ENCODE results near the gene LPAR1. TPM values are rescaled to one million over a fixed set of nuclear protein-coding genes. Genes with fewer than 3 reads are reported as not detected.

The LPAR1 gene
- total and polyA plus RNA-seq, 10 of the 15 experiments (the other 5 are each of a cell fraction or from before 2014, with no cell fraction given): 3.3 to 12.9 (median 8.4) TPM

DNA sequence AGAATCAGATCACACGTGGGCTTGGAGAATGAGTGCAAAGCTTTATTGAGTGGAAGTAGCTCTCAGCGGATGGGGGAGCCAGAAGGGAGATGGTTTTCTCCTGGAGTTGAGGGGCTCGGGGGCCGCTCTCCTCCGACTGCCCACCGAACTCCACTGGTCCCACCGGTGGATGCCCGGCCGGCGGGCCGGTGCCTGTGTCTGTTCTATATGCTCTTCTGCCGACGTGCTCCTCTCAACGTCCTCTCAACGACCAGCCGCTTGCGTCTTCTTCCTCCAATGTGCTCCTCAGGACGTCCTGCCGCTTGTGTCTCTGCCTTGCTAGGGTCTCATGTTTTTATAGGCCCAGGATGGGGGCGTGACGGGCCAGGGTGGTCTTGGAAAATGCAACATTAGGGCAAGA lies 207.8 kb downstream of the LPAR1 start:
- CTCF ChIA-PET: interaction anchor here (1.2 kb wide), 1 partner anchor 12 kb away, joined by 3 read pairs; no protein-coding TSS in a partner anchor
- no peaks in the 10 kb centered on the region for H3K27me3 ChIP-seq (replicated peaks in 1 of 2; ENCODE audit: control insufficient read depth in 2 of 2, insufficient read depth in 2 of 2, low read length in 1 of 2)
- H3K4me2 ChIP-seq (ENCODE audit: control insufficient read depth, insufficient read depth): no peak overlapping the region
- 75% methylated on average over 19 of the region's 21 CpGs for WGBS (ENCODE audit: insufficient coverage, insufficient replicate concordance, low lambda C conversion rate, missing lambda C conversion rate)
- SMC1A ChIA-PET (ENCODE audit: uncharacterized antibody, unreplicated experiment): interaction anchor here (1.5 kb wide), 1 partner anchor 9 kb away, joined by 9 read pairs; no protein-coding TSS in a partner anchor
- FAIRE-seq (no peak), ATAC-seq (no peak), DNase-seq (ENCODE audit: low read depth, low spot score) (no peak)
- H3K79me2 ChIP-seq (ENCODE audit: control insufficient read depth, insufficient read depth, low read length): no peaks in the 10 kb centered on the region
- BruUV-seq (replicated peaks): no TSS peak
- no peak overlapping the region for H3K9ac ChIP-seq (ENCODE audit: control insufficient read depth, insufficient read depth, low read length)
- intact Hi-C loops (cut with micrococcal nuclease; ENCODE audit: unreplicated experiment): no loop called here
- H3K9me3 ChIP-seq (replicated peaks; ENCODE audit: control insufficient read depth, insufficient read depth, low read length): no peaks in the 10 kb centered on the region
- no peak overlapping the region for H2AFZ ChIP-seq (ENCODE audit: control insufficient read depth, low read depth, low read length)
- in situ Hi-C loops (cut with MboI): no loop called here
- H4K20me1 ChIP-seq (ENCODE audit: control insufficient read depth, insufficient read depth): no peaks in the 10 kb centered on the region
- no peaks in the 10 kb centered on the region for H3K4me1 ChIP-seq (ENCODE audit: control insufficient read depth, insufficient read depth, low read length)
- no peak overlapping the region for H3K27ac ChIP-seq (ENCODE audit: control insufficient read depth, insufficient read depth)
- POLR2A ChIA-PET: interaction anchor here (1.2 kb wide), 1 partner anchor 16 kb away, joined by 4 read pairs; no protein-coding TSS in a partner anchor
- no peaks in the 10 kb centered on the region for H3K36me3 ChIP-seq (ENCODE audit: control insufficient read depth in 2 of 2, insufficient read depth in 2 of 2, low read length in 1 of 2)
- no peak overlapping the region for H3K4me3 ChIP-seq
- RAD21 ChIA-PET (ENCODE audit: unreplicated experiment): interaction anchor here (0.7 kb wide), 1 partner anchor 132 kb away, joined by 5 read pairs; no protein-coding TSS in a partner anchor
- TF ChIP-seq POLR2AphosphoS2 (IDR thresholded peaks at IDR 0.05; ENCODE audit: low read depth, low read length) (no peak), ZSCAN29 (IDR thresholded peaks at IDR 0.05) (no peak), SMC3 (IDR thresholded peaks at IDR 0.05; ENCODE audit: borderline replicate concordance, low read length) (no peak), TCF12 (IDR thresholded peaks at IDR 0.05; ENCODE audit: low read depth, low read length) (no peak), NFYB (IDR thresholded peaks at IDR 0.05; ENCODE audit: insufficient read depth, low read depth, low read length) (no peak), TAF1 (IDR thresholded peaks at IDR 0.05; ENCODE audit: borderline replicate concordance, low read depth, low read length) (no peak), BHLHE40 (IDR thresholded peaks at IDR 0.05; ENCODE audit: borderline replicate concordance in 1 of 2, low read depth in 2 of 2, low read length in 1 of 2) (no peak), LARP7 (IDR thresholded peaks at IDR 0.05) (no peak), GATAD2B (conservative IDR thresholded peaks at IDR 0.05; ENCODE audit: low read depth) (no peak), HSF1 (IDR thresholded peaks at IDR 0.05; ENCODE audit: low read depth, low read length) (no peak), ZNF24 (IDR thresholded peaks at IDR 0.05) (no peak), SREBF2 (IDR thresholded peaks at IDR 0.05; ENCODE audit: low read length) (no peak), RB1 (IDR thresholded peaks at IDR 0.05; ENCODE audit: borderline replicate concordance) (no peak), CEBPZ (IDR thresholded peaks at IDR 0.05; ENCODE audit: low read depth, low read length) (no peak)
- TF ChIP-seq, protein P1, sequence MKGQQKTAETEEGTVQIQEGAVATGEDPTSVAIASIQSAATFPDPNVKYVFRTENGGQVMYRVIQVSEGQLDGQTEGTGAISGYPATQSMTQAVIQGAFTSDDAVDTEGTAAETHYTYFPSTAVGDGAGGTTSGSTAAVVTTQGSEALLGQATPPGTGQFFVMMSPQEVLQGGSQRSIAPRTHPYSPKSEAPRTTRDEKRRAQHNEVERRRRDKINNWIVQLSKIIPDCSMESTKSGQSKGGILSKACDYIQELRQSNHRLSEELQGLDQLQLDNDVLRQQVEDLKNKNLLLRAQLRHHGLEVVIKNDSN (IDR thresholded peaks at IDR 0.05; ENCODE audit: borderline replicate concordance, extremely low read length, insufficient read depth, low read depth, low read length): no peak
- TF ChIP-seq, protein P2, sequence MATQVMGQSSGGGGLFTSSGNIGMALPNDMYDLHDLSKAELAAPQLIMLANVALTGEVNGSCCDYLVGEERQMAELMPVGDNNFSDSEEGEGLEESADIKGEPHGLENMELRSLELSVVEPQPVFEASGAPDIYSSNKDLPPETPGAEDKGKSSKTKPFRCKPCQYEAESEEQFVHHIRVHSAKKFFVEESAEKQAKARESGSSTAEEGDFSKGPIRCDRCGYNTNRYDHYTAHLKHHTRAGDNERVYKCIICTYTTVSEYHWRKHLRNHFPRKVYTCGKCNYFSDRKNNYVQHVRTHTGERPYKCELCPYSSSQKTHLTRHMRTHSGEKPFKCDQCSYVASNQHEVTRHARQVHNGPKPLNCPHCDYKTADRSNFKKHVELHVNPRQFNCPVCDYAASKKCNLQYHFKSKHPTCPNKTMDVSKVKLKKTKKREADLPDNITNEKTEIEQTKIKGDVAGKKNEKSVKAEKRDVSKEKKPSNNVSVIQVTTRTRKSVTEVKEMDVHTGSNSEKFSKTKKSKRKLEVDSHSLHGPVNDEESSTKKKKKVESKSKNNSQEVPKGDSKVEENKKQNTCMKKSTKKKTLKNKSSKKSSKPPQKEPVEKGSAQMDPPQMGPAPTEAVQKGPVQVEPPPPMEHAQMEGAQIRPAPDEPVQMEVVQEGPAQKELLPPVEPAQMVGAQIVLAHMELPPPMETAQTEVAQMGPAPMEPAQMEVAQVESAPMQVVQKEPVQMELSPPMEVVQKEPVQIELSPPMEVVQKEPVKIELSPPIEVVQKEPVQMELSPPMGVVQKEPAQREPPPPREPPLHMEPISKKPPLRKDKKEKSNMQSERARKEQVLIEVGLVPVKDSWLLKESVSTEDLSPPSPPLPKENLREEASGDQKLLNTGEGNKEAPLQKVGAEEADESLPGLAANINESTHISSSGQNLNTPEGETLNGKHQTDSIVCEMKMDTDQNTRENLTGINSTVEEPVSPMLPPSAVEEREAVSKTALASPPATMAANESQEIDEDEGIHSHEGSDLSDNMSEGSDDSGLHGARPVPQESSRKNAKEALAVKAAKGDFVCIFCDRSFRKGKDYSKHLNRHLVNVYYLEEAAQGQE (IDR thresholded peaks at IDR 0.05; ENCODE audit: low read depth, low read length): no peak

Data from GM12878 (cell line).